H9 (cell line): ENCODE results near the gene NELFCD. TPM values are rescaled to one million over a fixed set of nuclear protein-coding genes. Genes with fewer than 3 reads are reported as not detected.

Source experiments
- DNase-seq: peaks from one replicate; pipeline ENCODE4 v3.0.0-alpha.2; 2017
- H2AFZ ChIP-seq: one replicate; pipeline ENCODE4 v1.6.1; 2013; ENCODE audit warnings: mild to moderate bottlenecking, low read length, control low read depth, moderate library complexity
- H2AK5ac ChIP-seq: 2 replicates; pipeline ENCODE4 v1.6.1; 2013; ENCODE audit warnings: low read length, control low read depth, mixed read lengths; ENCODE audit not compliant: insufficient read length
- H2BK120ac ChIP-seq: one replicate; pipeline ENCODE4 v1.6.1; 2013; ENCODE audit warnings: low read depth, mild to moderate bottlenecking, low read length, control low read depth, inconsistent platforms; ENCODE audit not compliant: poor library complexity, severe bottlenecking
- H2BK12ac ChIP-seq: 2 replicates; pipeline ENCODE4 v1.6.1; 2013; ENCODE audit warnings: low read length, control low read depth, mixed read lengths, low read depth; ENCODE audit not compliant: insufficient read length
- H2BK15ac ChIP-seq: 2 replicates; pipeline ENCODE4 v1.6.1; 2013; ENCODE audit warnings: low read depth, low read length, control low read depth
- H2BK20ac ChIP-seq: one replicate; pipeline ENCODE4 v1.6.1; 2013; ENCODE audit warnings: low read depth, mild to moderate bottlenecking, low read length, control low read depth, inconsistent platforms; ENCODE audit not compliant: poor library complexity, severe bottlenecking
- H2BK5ac ChIP-seq: 2 replicates; pipeline ENCODE4 v1.6.1; 2013; ENCODE audit warnings: low read length, control low read depth, mixed read lengths; ENCODE audit not compliant: insufficient read length
- H3K14ac ChIP-seq: 2 replicates; pipeline ENCODE4 v1.6.1; 2013; ENCODE audit warnings: low read length, control low read depth; ENCODE audit not compliant: insufficient read depth
- H3K18ac ChIP-seq: 2 replicates; pipeline ENCODE4 v1.6.1; 2013; ENCODE audit warnings: low read depth, mild to moderate bottlenecking, mixed read lengths, low read length, control low read depth; ENCODE audit not compliant: insufficient read length
- H3K23ac ChIP-seq: 2 replicates; pipeline ENCODE4 v1.6.1; 2013; ENCODE audit warnings: low read length, control low read depth, mixed read lengths, low read depth; ENCODE audit not compliant: insufficient read length
- H3K23me2 ChIP-seq: 2 replicates; pipeline ENCODE4 v1.6.1; 2013; ENCODE audit warnings: low read depth, mild to moderate bottlenecking, mixed read lengths, low read length, control low read depth; ENCODE audit not compliant: insufficient read length, poor library complexity, severe bottlenecking
- H3K27ac ChIP-seq: 2 replicates; pipeline ENCODE4 v1.5.1; 2013; ENCODE audit warnings: low read length, control low read depth, mixed read lengths, low read depth; ENCODE audit not compliant: insufficient read length
- H3K27me3 ChIP-seq: 2 replicates; pipeline ENCODE4 v1.6.1; 2013; ENCODE audit warnings: low read length, control low read depth, inconsistent platforms; ENCODE audit not compliant: insufficient read depth
- H3K4ac ChIP-seq: 2 replicates; pipeline ENCODE4 v1.6.1; 2013; ENCODE audit warnings: low read depth, mild to moderate bottlenecking, control low read depth, inconsistent platforms, low read length, moderate library complexity
- H3K4me1 ChIP-seq: 2 replicates; pipeline ENCODE4 v1.6.1; 2013; ENCODE audit warnings: low read length, control low read depth, inconsistent platforms; ENCODE audit not compliant: insufficient read depth
- H3K4me2 ChIP-seq: 2 replicates; pipeline ENCODE4 v1.6.1; 2013; ENCODE audit warnings: low read length, control low read depth, mixed read lengths; ENCODE audit not compliant: insufficient read length, insufficient read depth
- H3K56ac ChIP-seq: 2 replicates; pipeline ENCODE4 v1.6.1; 2013; ENCODE audit warnings: low read depth, mild to moderate bottlenecking, mixed read lengths, low read length, control low read depth; ENCODE audit not compliant: insufficient read length
- H3K79me1 ChIP-seq: 2 replicates; pipeline ENCODE4 v1.6.1; 2013; ENCODE audit warnings: low read depth, mild to moderate bottlenecking, moderate library complexity, low read length, control low read depth, inconsistent platforms; ENCODE audit not compliant: insufficient read depth, poor library complexity, severe bottlenecking
- H3K79me2 ChIP-seq: 2 replicates; pipeline ENCODE4 v1.6.1; 2013; ENCODE audit warnings: low read length, control low read depth, inconsistent platforms; ENCODE audit not compliant: insufficient read depth
- H3K9ac ChIP-seq: 2 replicates; pipeline ENCODE4 v1.6.1; 2013; ENCODE audit warnings: low read length, control low read depth, mixed read lengths; ENCODE audit not compliant: insufficient read length; ENCODE audit errors: extremely low read depth
- H3K9me3 ChIP-seq: one replicate; pipeline ENCODE4 v1.6.1; 2013; ENCODE audit warnings: low read depth, low read length, inconsistent platforms; ENCODE audit not compliant: control insufficient read depth
- H3T11ph ChIP-seq: one replicate; pipeline ENCODE4 v1.6.1; 2013; ENCODE audit warnings: mild to moderate bottlenecking, low read length, control low read depth, inconsistent platforms
- H4K20me1 ChIP-seq: one replicate; pipeline ENCODE4 v1.6.1; 2013; ENCODE audit not compliant: control insufficient read depth, insufficient read length, insufficient read depth
- H4K5ac ChIP-seq: 2 replicates; pipeline ENCODE4 v1.6.1; 2013; ENCODE audit warnings: low read depth, mild to moderate bottlenecking, mixed read lengths, low read length, control low read depth; ENCODE audit not compliant: insufficient read length
- H4K8ac ChIP-seq: replicated peaks from 2 replicates; pipeline ENCODE4 v1.6.1; 2013; ENCODE audit warnings: low read length, control low read depth, mixed read lengths, low read depth; ENCODE audit not compliant: insufficient read length
- H4K91ac ChIP-seq: 2 replicates; pipeline ENCODE4 v1.6.1; 2013; ENCODE audit warnings: low read depth, mild to moderate bottlenecking, moderate library complexity, mixed read lengths, low read length, control low read depth; ENCODE audit not compliant: insufficient read length
- H3K27ac Mint-ChIP-seq, 3 experiments: 2 replicates in 2 of 3; 3 replicates in 1 of 3; pipeline ENCODE4 v1.8.0; 2020 to 2021; ENCODE audit warnings: mixed read lengths in 3 of 3, mild to moderate bottlenecking in 1 of 3, moderate library complexity in 1 of 3
- H3K27me3 Mint-ChIP-seq: 2 replicates; pipeline ENCODE4 v1.8.0; 2021; ENCODE audit warnings: low read depth, mild to moderate bottlenecking, moderate library complexity, mixed read lengths
- H3K36me3 Mint-ChIP-seq, 3 experiments: 2 replicates in 2 of 3; 3 replicates in 1 of 3; pipeline ENCODE4 v1.8.0; 2020 to 2021; ENCODE audit warnings: low read depth in 3 of 3, mixed read lengths in 3 of 3; ENCODE audit not compliant: insufficient read depth in 1 of 3
- H3K4me1 Mint-ChIP-seq, 2 experiments: 2 replicates each; pipeline ENCODE4 v1.8.0; 2020; ENCODE audit warnings: mixed read lengths in 2 of 2
- H3K4me3 Mint-ChIP-seq, 2 experiments: 2 replicates in 1 of 2; 3 replicates in 1 of 2; pipeline ENCODE4 v1.8.0; 2020 to 2021; ENCODE audit warnings: mild to moderate bottlenecking in 2 of 2, mixed read lengths in 2 of 2, moderate library complexity in 1 of 2
- H3K9me3 Mint-ChIP-seq, 2 experiments: 2 replicates in 1 of 2; 3 replicates in 1 of 2; pipeline ENCODE4 v1.8.0; 2020; ENCODE audit warnings: mild to moderate bottlenecking in 2 of 2, mixed read lengths in 2 of 2, moderate library complexity in 1 of 2
- CTCF ChIP-seq: fragments of 200-600 bp; sonication (generic); conservative IDR thresholded peaks from 3 replicates; pipeline ENCODE4 v1.8.0; 2021; ENCODE audit warnings: antibody characterized with exemption, mild to moderate bottlenecking
- WGBS: extraction: QIAGEN DNeasy Blood & Tissue Kit; methylation state at CpG from one replicate; pipeline ENCODE4 v1.1.7; 2013; ENCODE audit warnings: missing lambda C conversion rate, low lambda C conversion rate, mixed read lengths; ENCODE audit not compliant: insufficient read length; ENCODE audit errors: extremely low coverage; 5-methylcytosine and 5-hydroxymethylcytosine counted together
- total RNA-seq: library from RNA; stranded (reverse); gene quantifications from 2 replicates; pipeline ENCODE4 v1.2.1, GENCODE V29; 2021

NELFCD gene
- total RNA-seq, 1 experiment from 2014 or later: 57.8 TPM

GRCh38 chr20:59025511-59025910, 44.5 kb downstream of the NELFCD start:
- Histone ChIP-seq H4K5ac (no peak overlapping the region), H2AK5ac (no peak overlapping the region), H4K91ac (no peak overlapping the region), H2AFZ (no peak overlapping the region), H3K9ac (no peak overlapping the region), H2BK120ac (no peak overlapping the region), H3K4me2 (no peak overlapping the region), H3K27me3 (no peaks in the 10 kb centered on the region), H4K20me1 (no peaks in the 10 kb centered on the region), H4K8ac (no peak overlapping the region), H3K79me2 (no peaks in the 10 kb centered on the region), H3K14ac (no peak overlapping the region), H3K27ac (no peak overlapping the region), H3K9me3 (no peaks in the 10 kb centered on the region), H3K23ac (no peak overlapping the region), H3K4ac (no peak overlapping the region), H3K56ac (no peak overlapping the region), H2BK15ac (no peak overlapping the region), H2BK12ac (no peak overlapping the region), H3K79me1 (no peaks in the 10 kb centered on the region), H3K4me1 (no peaks in the 10 kb centered on the region), H3K23me2 (no peaks in the 10 kb centered on the region), H3T11ph (no peak overlapping the region), H2BK5ac (no peak overlapping the region), H3K18ac (no peak overlapping the region), H2BK20ac (no peak overlapping the region)
- Mint-ChIP-seq H3K9me3 (no peaks in the 10 kb centered on the region), H3K27me3 (peaks cover 25% of the 10 kb centered on the region), H3K4me1 (peaks cover 32 to 38% of the 10 kb centered on the region in 2 experiments), H3K4me3 (no peak overlapping the region), H3K27ac (no peak overlapping the region), H3K36me3 (peaks cover 31 to 75% (median 59%) of the 10 kb centered on the region in 3 experiments)
- WGBS: no CpG with 5 or more reads among the region's 4 CpGs
- TF ChIP-seq CTCF: no peak
- no peak for DNase-seq
